CD4-positive, alpha-beta T cell treated with Interleukin-6 at 100 ng/mL for 8 hours (primary cell): ENCODE results near the gene VPREB1.
"Not testable (repeated sequence)": the region's sequence is repeated elsewhere in the genome, so short reads cannot be mapped to it uniquely, and the experiment has no call there.

Experiments used
- DNase-seq: peaks from one replicate; pipeline ENCODE4 v3.0.0-alpha.2; 2020; ENCODE audit warnings: mixed read lengths, low spot score

The VPREB1 gene

GRCh38 chr22:22214819-22215329, 29.7 kb upstream of the VPREB1 start:
- no peak for DNase-seq

- no peak for DNase-seq
These were observed 28.7 kb upstream of the VPREB1 start for GRCh38 chr22:22215659-22216449.

GRCh38 chr22:22216450-22216959, 28.1 kb upstream of the VPREB1 start:
- no peak for DNase-seq

- no peak for DNase-seq
These were observed 26.3 kb upstream of the VPREB1 start for GRCh38 chr22:22218302-22218701.

GRCh38 chr22:22219140-22219996, 25.2 kb upstream of the VPREB1 start:
- no peak for DNase-seq

GRCh38 chr22:22221043-22221442, 23.5 kb upstream of the VPREB1 start:
- not testable (repeated sequence) for DNase-seq

- no peak for DNase-seq
These were observed 18.0 kb upstream of the VPREB1 start for GRCh38 chr22:22226448-22227187.

- no peak for DNase-seq
These were observed 16.2 kb upstream of the VPREB1 start for GRCh38 chr22:22228421-22228820.

GRCh38 chr22:22228921-22229320, 15.7 kb upstream of the VPREB1 start:
- no peak for DNase-seq

GRCh38 chr22:22229683-22230420, 14.7 kb upstream of the VPREB1 start:
- no peak for DNase-seq

- no peak for DNase-seq
These were observed 14.1 kb upstream of the VPREB1 start for GRCh38 chr22:22230438-22230837.

- no peak for DNase-seq
These were observed 11.5 kb upstream of the VPREB1 start for GRCh38 chr22:22233081-22233480.

- peak; percentile 37 for DNase-seq
These were observed 9.0 kb upstream of the VPREB1 start for GRCh38 chr22:22235558-22235957.

GRCh38 chr22:22237521-22237920, 7.1 kb upstream of the VPREB1 start:
- DNase-seq = no peak

GRCh38 chr22:22239311-22239939, 5.2 kb upstream of the VPREB1 start:
- DNase-seq = no peak

GRCh38 chr22:22241554-22241898, 3.1 kb upstream of the VPREB1 start:
- DNase-seq = no peak

GRCh38 chr22:22242488-22242887, 2.1 kb upstream of the VPREB1 start:
- DNase-seq = no peak

- DNase-seq = no peak
These were observed 1.4 kb upstream of the VPREB1 start for GRCh38 chr22:22243033-22243680.

GRCh38 chr22:22245256-22245909, 797 bp downstream of the VPREB1 start:
- no peak for DNase-seq
